Measurements from ENCODE around the gene RNU6-1. TPM values are rescaled to one million over a fixed set of nuclear protein-coding genes. Genes with fewer than 3 reads are reported as not detected.
A peak's percentile ranks its signal among the peaks of the same experiment; 100 is the strongest.

The RNU6-1 gene
- total RNA-seq, 1 donor = not detected

DNA sequence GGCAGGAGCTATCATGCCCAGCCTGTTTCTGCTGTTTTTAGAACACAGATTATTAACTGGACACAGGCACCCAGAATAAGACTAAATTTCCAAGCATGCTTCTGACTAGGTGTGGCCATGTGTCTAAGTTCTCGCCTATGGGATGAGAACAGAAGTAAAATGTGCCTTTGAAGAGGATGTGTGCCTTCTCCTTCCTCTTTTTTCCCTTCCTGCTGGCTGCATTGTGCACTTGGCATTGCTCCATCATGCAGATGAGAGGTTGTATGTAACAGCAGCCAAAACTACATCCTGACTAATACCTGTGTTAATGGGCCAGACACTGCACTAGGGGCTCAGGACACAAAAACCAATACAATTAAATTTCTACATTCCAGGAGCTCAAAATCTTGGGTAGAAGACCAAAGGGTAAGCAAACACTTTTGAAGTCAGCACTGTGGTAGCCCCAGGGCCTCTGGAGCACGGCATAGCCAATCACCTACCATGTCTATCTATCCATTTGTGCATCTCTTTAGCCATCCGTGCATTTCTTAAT, 40.9 kb upstream of the RNU6-1 start:
- Histone ChIP-seq H3K27ac (ENCODE audit: low read depth, low read length) (no peak overlapping the region), H3K4me3 (ENCODE audit: insufficient read depth, low read length) (no peak overlapping the region), H3K4me2 (ENCODE audit: insufficient read depth, low read length) (no peak overlapping the region), H3K4me1 (ENCODE audit: insufficient read depth, low read length) (no peaks in the 10 kb centered on the region), H2AFZ (ENCODE audit: low read length) (no peak overlapping the region), H3K36me3 (ENCODE audit: insufficient read depth, low read length) (no peaks in the 10 kb centered on the region), H4K20me1 (ENCODE audit: insufficient read depth, low read length) (no peaks in the 10 kb centered on the region), H3K9me3 (ENCODE audit: low read depth, low read length) (no peaks in the 10 kb centered on the region), H3K79me2 (ENCODE audit: insufficient read depth, low read length) (no peaks in the 10 kb centered on the region), H3K27me3 (ENCODE audit: insufficient read depth, low read length) (peaks cover 3% of the 10 kb centered on the region)
- DNase-seq (ENCODE audit: insufficient read length, low spot score, missing footprints) = no peak
- TF ChIP-seq, protein P1, sequence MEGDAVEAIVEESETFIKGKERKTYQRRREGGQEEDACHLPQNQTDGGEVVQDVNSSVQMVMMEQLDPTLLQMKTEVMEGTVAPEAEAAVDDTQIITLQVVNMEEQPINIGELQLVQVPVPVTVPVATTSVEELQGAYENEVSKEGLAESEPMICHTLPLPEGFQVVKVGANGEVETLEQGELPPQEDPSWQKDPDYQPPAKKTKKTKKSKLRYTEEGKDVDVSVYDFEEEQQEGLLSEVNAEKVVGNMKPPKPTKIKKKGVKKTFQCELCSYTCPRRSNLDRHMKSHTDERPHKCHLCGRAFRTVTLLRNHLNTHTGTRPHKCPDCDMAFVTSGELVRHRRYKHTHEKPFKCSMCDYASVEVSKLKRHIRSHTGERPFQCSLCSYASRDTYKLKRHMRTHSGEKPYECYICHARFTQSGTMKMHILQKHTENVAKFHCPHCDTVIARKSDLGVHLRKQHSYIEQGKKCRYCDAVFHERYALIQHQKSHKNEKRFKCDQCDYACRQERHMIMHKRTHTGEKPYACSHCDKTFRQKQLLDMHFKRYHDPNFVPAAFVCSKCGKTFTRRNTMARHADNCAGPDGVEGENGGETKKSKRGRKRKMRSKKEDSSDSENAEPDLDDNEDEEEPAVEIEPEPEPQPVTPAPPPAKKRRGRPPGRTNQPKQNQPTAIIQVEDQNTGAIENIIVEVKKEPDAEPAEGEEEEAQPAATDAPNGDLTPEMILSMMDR (IDR thresholded peaks at IDR 0.05; ENCODE audit: extremely low read depth, low read depth, low read length) = no peak

DNA sequence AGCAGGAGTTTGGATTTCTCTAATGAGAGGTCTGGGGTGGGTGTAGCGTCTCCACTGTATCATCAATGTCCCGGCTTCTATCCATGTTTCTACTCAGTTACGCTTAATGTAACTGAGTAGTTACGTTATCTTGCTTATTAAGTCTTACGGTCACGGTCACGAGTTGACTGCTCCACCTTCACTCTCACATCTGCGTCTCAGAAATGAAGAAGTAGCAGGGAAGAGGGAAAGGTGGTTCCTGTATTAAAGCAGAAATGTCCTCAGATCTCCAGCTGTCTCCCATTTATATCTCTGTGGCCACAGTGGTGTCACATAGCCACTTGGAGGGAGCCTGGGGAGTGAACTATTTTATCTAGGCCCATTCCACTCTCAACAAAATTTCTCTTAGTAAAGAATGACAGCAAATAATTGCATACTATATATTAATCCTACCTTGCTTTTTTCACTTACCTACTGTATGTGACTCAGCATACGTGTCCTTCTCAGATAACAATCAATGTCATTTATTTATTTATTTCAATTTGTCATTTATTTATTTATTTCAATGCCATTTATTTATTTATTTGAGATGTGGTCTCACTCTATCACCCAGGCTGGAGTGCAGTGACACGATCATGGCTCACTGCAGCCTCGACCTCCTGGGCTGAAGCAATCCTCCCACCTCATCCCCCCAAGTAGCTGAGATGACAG, 39.7 kb upstream of the RNU6-1 start:
- no peak for DNase-seq (ENCODE audit: insufficient read length, low spot score, missing footprints)

DNA sequence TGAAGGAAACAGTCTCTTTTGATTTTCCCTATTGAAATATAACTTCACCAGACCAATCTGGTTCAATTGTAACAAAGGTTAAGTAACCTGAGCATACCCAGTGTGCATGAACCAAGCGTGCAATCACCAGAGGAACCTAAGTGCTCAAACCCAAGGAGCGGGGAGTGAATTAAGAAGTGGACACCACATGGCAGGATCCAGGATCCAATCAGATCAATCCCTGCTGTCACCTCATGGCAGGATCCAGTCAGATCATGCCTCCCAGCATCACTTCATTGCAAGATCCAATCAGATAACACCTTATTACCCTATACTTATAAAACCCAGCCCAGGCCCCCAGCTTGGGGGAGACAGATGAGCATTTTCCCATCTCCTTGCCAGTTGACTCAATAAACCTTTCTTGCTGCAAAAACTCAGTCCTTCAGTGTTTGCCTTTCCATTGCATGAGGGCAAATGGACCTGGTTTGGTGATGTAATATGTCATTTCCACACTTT, 38.9 kb upstream of the RNU6-1 start:
- Histone ChIP-seq H3K4me3 (ENCODE audit: insufficient read depth, low read length) (no peak overlapping the region), H2AFZ (ENCODE audit: low read length) (no peak overlapping the region), H4K20me1 (ENCODE audit: insufficient read depth, low read length) (no peaks in the 10 kb centered on the region), H3K79me2 (ENCODE audit: insufficient read depth, low read length) (no peaks in the 10 kb centered on the region), H3K9me3 (ENCODE audit: low read depth, low read length) (no peaks in the 10 kb centered on the region), H3K4me1 (ENCODE audit: insufficient read depth, low read length) (no peaks in the 10 kb centered on the region), H3K36me3 (ENCODE audit: insufficient read depth, low read length) (no peaks in the 10 kb centered on the region), H3K27ac (ENCODE audit: low read depth, low read length) (no peak overlapping the region), H3K27me3 (ENCODE audit: insufficient read depth, low read length) (peaks cover 4% of the 10 kb centered on the region), H3K4me2 (ENCODE audit: insufficient read depth, low read length) (no peak overlapping the region)
- DNase-seq (ENCODE audit: insufficient read length, low spot score, missing footprints) = peak; percentile 62
- TF ChIP-seq, protein P1 (IDR thresholded peaks at IDR 0.05; ENCODE audit: extremely low read depth, low read depth, low read length) = no peak

More for the DNA sequence above, 39.7 kb upstream of the RNU6-1 start:
- Histone ChIP-seq H3K4me1 (ENCODE audit: insufficient read depth, low read length) (no peaks in the 10 kb centered on the region), H3K27ac (ENCODE audit: low read depth, low read length) (no peak overlapping the region), H3K4me2 (ENCODE audit: insufficient read depth, low read length) (no peak overlapping the region), H3K9me3 (ENCODE audit: low read depth, low read length) (no peaks in the 10 kb centered on the region), H4K20me1 (ENCODE audit: insufficient read depth, low read length) (no peaks in the 10 kb centered on the region), H3K79me2 (ENCODE audit: insufficient read depth, low read length) (no peaks in the 10 kb centered on the region), H3K4me3 (ENCODE audit: insufficient read depth, low read length) (no peak overlapping the region), H3K27me3 (ENCODE audit: insufficient read depth, low read length) (peaks cover 3% of the 10 kb centered on the region), H3K36me3 (ENCODE audit: insufficient read depth, low read length) (no peaks in the 10 kb centered on the region), H2AFZ (ENCODE audit: low read length) (no peak overlapping the region)
- TF ChIP-seq, protein P1 (IDR thresholded peaks at IDR 0.05; ENCODE audit: extremely low read depth, low read depth, low read length) = no peak

DNA sequence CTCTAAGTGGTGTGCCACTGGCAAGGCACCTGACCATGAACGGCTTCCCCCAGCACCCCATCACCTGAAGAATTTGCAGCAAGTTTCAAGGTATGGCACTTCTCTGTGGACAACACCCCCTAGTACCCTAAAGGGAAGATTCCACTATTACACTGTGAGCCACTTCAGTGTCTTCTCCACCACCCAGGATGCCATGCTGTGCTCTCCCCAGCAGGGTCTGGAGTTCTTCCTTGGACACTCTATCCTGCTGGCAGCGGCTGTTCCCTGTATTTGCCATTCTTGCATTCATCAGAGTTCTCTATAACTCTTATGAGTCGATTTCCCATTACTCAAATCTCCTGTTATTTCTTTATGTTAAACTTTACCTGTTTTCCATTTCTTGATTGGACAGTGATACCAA, 33.9 kb upstream of the RNU6-1 start:
- TF ChIP-seq, protein P1 (IDR thresholded peaks at IDR 0.05; ENCODE audit: extremely low read depth, low read depth, low read length) = no peak
- H3K4me1 ChIP-seq (ENCODE audit: insufficient read depth, low read length) = no peaks in the 10 kb centered on the region
- H3K4me3 ChIP-seq (ENCODE audit: insufficient read depth, low read length) = no peak overlapping the region
- no peaks in the 10 kb centered on the region for H3K36me3 ChIP-seq (ENCODE audit: insufficient read depth, low read length)
- H4K20me1 ChIP-seq (ENCODE audit: insufficient read depth, low read length) = no peaks in the 10 kb centered on the region
- no peak overlapping the region for H3K27ac ChIP-seq (ENCODE audit: low read depth, low read length)
- DNase-seq (ENCODE audit: insufficient read length, low spot score, missing footprints) = no peak
- H3K79me2 ChIP-seq (ENCODE audit: insufficient read depth, low read length) = no peaks in the 10 kb centered on the region
- H2AFZ ChIP-seq (ENCODE audit: low read length) = no peak overlapping the region
- no peak overlapping the region for H3K4me2 ChIP-seq (ENCODE audit: insufficient read depth, low read length)
- no peaks in the 10 kb centered on the region for H3K9me3 ChIP-seq (ENCODE audit: low read depth, low read length)
- peaks cover 8% of the 10 kb centered on the region for H3K27me3 ChIP-seq (ENCODE audit: insufficient read depth, low read length)

All from osteoblast (primary cell).